HEK293 (cell line): ENCODE data around the gene WRAP73.

Experiments
- CTCF ChIA-PET: fragments of 350-600 bp; formaldehyde crosslinking; extraction: SDS; loops from one replicate; lab custom pipeline; 2021; ENCODE audit warnings: antibody characterized with exemption; lab: Yijun Ruan, JAX
- POLR2A ChIA-PET: fragments of 300-600 bp; formaldehyde crosslinking; extraction: SDS; loops from one replicate; lab custom pipeline; 2020; ENCODE audit warnings: antibody characterized with exemption, inconsistent platforms; lab: Yijun Ruan, JAX
- H3K27ac ChIP-seq: fragments of 200-500 bp; sonication (Bioruptor generic); 2 replicates; pipeline ENCODE4 v1.5.1; 2014; ENCODE audit warnings: low read depth, low read length, control low read depth, inconsistent platforms; ENCODE audit errors: extremely low read depth
- H3K36me3 ChIP-seq, 2 experiments: fragments of 200-500 bp in 1 of 2; sonication (Bioruptor generic) in 1 of 2; 1 replicate in 1 of 2; 2 replicates in 1 of 2; pipeline ENCODE4 v1.5.1; 2014 to 2017; ENCODE audit warnings: inconsistent platforms in 2 of 2, low read length in 2 of 2; ENCODE audit not compliant: control insufficient read depth in 2 of 2, insufficient read depth in 1 of 2
- H3K4me1 ChIP-seq: fragments of 200-500 bp; sonication (Bioruptor generic); 2 replicates; pipeline ENCODE4 v1.5.1; 2014; ENCODE audit warnings: mild to moderate bottlenecking, low read length, inconsistent platforms; ENCODE audit not compliant: control insufficient read depth, insufficient read depth
- H3K4me3 ChIP-seq: 2 replicates; pipeline ENCODE4 v1.5.1; 2011; ENCODE audit warnings: low read depth, mild to moderate bottlenecking, control low read depth, low read length, moderate library complexity
- H3K9me3 ChIP-seq: fragments of 200-500 bp; sonication (Bioruptor generic); 2 replicates; pipeline ENCODE4 v1.5.1; 2014; ENCODE audit warnings: low read depth, low read length, inconsistent platforms; ENCODE audit not compliant: control insufficient read depth, insufficient read depth
- EGR2 ChIP-seq: fragments of 450-650 bp; formaldehyde crosslinking; IDR thresholded peaks from 2 replicates; pipeline ENCODE4 v1.5.1; 2016; ENCODE audit warnings: low read depth, missing biosample characterization, missing genetic modification characterization
- MEIS1 ChIP-seq: sonication (generic); formaldehyde crosslinking; IDR thresholded peaks from 2 replicates; pipeline ENCODE4 v1.8.1; 2022; ENCODE audit warnings: missing genetic modification reagents, mild to moderate bottlenecking, borderline replicate concordance
- SCRT2 ChIP-seq: fragments of 450-650 bp; formaldehyde crosslinking; IDR thresholded peaks from 2 replicates; pipeline ENCODE4 v1.5.1; 2016; ENCODE audit warnings: missing biosample characterization, missing genetic modification characterization
- ZFHX2 ChIP-seq: fragments of 450-650 bp; formaldehyde crosslinking; conservative IDR thresholded peaks from 2 replicates; pipeline ENCODE4 v1.5.1; 2016; ENCODE audit warnings: missing biosample characterization, missing genetic modification characterization
- ZNF132 ChIP-seq: fragments of 450-650 bp; formaldehyde crosslinking; IDR thresholded peaks from 2 replicates; pipeline ENCODE4 v1.5.1; 2017; ENCODE audit warnings: missing biosample characterization, missing genetic modification characterization, borderline replicate concordance
- ZNF211 ChIP-seq: fragments of 450-650 bp; formaldehyde crosslinking; IDR thresholded peaks from 2 replicates; pipeline ENCODE4 v1.5.1; 2016; ENCODE audit warnings: low read depth, missing biosample characterization, missing genetic modification characterization
- ZNF366 ChIP-seq: fragments of 450-650 bp; formaldehyde crosslinking; conservative IDR thresholded peaks from 2 replicates; pipeline ENCODE4 v1.5.1; 2016; ENCODE audit warnings: missing biosample characterization, missing genetic modification characterization
- ZNF558 ChIP-seq: fragments of 450-650 bp; formaldehyde crosslinking; IDR thresholded peaks from 2 replicates; pipeline ENCODE4 v1.5.1; 2016; ENCODE audit warnings: missing biosample characterization, missing genetic modification characterization
- ZNF560 ChIP-seq: fragments of 450-650 bp; formaldehyde crosslinking; IDR thresholded peaks from 2 replicates; pipeline ENCODE4 v1.5.1; 2017; ENCODE audit warnings: missing biosample characterization, missing genetic modification characterization, borderline replicate concordance
- ZNF677 ChIP-seq: fragments of 450-650 bp; IDR thresholded peaks from 2 replicates; pipeline ENCODE4 v1.5.0; 2018; ENCODE audit warnings: missing biosample characterization, mild to moderate bottlenecking, missing genetic modification characterization, moderate library complexity
- ZNF792 ChIP-seq: fragments of 450-650 bp; formaldehyde crosslinking; IDR thresholded peaks from 2 replicates; pipeline ENCODE4 v1.5.1; 2016; ENCODE audit warnings: missing biosample characterization, missing genetic modification characterization
- ZNF830 ChIP-seq: fragments of 450-650 bp; IDR thresholded peaks from 2 replicates; pipeline ENCODE4 v1.5.0; 2018; ENCODE audit warnings: missing biosample characterization, missing genetic modification characterization, low read depth, mild to moderate bottlenecking, moderate library complexity
- TF ChIP-seq, protein P1 (sequence below): fragments of 450-650 bp; formaldehyde crosslinking; IDR thresholded peaks from 2 replicates; pipeline ENCODE4 v1.5.1; 2016; ENCODE audit warnings: missing biosample characterization, missing genetic modification characterization, low read depth
- TF ChIP-seq, protein P2 (sequence below): fragments of 450-650 bp; formaldehyde crosslinking; IDR thresholded peaks from 2 replicates; pipeline ENCODE4 v1.5.1; 2016; ENCODE audit warnings: missing biosample characterization, missing genetic modification characterization
- TF ChIP-seq, protein P3 (sequence below): fragments of 450-650 bp; formaldehyde crosslinking; conservative IDR thresholded peaks from 2 replicates; pipeline ENCODE4 v1.5.1; 2016; ENCODE audit warnings: low read depth, missing biosample characterization, missing genetic modification characterization

The WRAP73 gene

DNA sequence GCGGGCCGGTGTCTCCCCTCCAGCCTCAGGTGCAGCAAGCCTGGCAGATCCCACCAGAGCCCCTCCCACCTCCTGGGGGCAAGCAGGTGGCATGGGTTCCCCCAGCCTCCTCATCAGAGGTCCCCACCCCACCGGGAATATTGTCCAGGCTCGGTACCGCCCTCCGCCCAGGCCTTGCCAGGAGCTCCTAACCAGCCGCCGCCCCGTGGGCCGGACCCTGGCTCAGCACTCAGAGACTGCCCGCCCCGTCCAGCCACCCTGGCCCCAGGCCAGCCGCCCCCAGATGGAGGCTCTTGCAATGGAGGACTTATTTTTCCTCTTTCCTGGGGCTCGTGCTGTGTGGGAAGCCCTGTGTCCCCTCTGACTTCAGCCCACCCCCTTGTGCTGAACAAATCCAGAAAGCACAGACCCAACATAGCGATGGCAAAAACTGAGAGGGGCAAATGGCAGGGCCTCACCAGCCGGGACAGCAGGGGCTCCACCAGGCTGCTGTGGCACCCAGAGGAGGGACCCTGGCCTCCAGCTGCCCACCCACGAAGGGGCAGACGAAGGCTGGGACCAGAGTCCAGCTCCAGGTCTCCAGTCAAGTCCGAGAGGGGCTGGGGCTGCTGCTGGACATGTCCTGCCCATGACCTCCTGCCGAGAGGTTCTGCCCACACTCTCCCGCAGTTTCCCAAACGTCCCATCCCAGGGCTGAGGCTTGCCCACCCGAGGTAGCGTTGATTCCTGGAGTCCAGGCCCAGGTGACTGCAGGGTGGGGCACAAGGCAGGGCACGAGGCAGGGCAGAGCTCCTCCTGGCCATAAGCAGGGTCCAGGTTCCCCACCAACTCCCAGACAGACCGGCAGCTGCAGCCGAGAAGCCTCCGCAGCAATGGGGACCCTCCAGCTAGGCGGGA, 46.1 kb downstream of the WRAP73 start:
- ChIA-PET CTCF (interaction anchor here (1.2 kb wide), 1 partner anchor 12 kb away, joined by 3 read pairs; no protein-coding TSS in a partner anchor), POLR2A (no interaction called here)
- no peaks in the 10 kb centered on the region for H3K4me1 ChIP-seq
- no peak overlapping the region for H3K4me3 ChIP-seq
- no peaks in the 10 kb centered on the region for H3K9me3 ChIP-seq
- no peak for TF ChIP-seq ZNF558 (tag by site-specific recombination)
- no peak for TF ChIP-seq ZNF366 (tag by site-specific recombination)
- no peak for TF ChIP-seq SCRT2 (tag by site-specific recombination)
- no peak for TF ChIP-seq ZNF132
- TF ChIP-seq, protein P1, sequence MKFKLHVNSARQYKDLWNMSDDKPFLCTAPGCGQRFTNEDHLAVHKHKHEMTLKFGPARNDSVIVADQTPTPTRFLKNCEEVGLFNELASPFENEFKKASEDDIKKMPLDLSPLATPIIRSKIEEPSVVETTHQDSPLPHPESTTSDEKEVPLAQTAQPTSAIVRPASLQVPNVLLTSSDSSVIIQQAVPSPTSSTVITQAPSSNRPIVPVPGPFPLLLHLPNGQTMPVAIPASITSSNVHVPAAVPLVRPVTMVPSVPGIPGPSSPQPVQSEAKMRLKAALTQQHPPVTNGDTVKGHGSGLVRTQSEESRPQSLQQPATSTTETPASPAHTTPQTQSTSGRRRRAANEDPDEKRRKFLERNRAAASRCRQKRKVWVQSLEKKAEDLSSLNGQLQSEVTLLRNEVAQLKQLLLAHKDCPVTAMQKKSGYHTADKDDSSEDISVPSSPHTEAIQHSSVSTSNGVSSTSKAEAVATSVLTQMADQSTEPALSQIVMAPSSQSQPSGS (tag by site-specific recombination), result no peak
- peak; percentile 24; the same call in 1 of the 2 replicates for TF ChIP-seq ZFHX2
- TF ChIP-seq ZNF792 (tag by site-specific recombination), result no peak
- TF ChIP-seq ZNF560 (tag by site-specific recombination), result no peak
- TF ChIP-seq, protein P2, sequence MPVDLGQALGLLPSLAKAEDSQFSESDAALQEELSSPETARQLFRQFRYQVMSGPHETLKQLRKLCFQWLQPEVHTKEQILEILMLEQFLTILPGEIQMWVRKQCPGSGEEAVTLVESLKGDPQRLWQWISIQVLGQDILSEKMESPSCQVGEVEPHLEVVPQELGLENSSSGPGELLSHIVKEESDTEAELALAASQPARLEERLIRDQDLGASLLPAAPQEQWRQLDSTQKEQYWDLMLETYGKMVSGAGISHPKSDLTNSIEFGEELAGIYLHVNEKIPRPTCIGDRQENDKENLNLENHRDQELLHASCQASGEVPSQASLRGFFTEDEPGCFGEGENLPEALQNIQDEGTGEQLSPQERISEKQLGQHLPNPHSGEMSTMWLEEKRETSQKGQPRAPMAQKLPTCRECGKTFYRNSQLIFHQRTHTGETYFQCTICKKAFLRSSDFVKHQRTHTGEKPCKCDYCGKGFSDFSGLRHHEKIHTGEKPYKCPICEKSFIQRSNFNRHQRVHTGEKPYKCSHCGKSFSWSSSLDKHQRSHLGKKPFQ (tag by site-specific recombination), result no peak
- TF ChIP-seq ZNF211 (tag by site-specific recombination), result no peak
- 0 out of 2 replicates have a peak, but pooled peaks have one; percentile 29 for TF ChIP-seq EGR2
- no peak overlapping the region for H3K27ac ChIP-seq
- no peaks in the 10 kb centered on the region for H3K36me3 ChIP-seq

DNA sequence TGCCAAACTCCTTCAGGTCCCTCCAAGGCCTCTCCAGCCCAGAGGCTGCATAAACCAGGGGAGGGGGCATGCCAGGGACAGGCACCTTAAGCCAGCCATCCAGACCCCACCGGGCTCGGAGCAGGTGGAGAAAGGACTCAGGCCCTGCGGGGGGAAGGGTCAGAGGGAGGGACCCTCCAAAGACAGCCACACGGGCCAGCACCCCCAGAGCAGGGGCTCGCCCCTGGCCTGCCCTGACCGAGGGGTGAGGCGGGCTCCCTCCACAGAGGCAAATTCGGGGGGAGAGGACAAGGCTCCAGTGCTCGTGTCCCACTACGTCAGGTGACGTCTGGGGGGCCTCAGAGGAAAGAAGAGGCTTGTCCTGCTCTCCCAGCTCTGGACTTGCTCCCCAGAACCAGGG, 46.7 kb downstream of the WRAP73 start:
- no peaks in the 10 kb centered on the region for H3K36me3 ChIP-seq
- no peak overlapping the region for H3K27ac ChIP-seq
- H3K9me3 ChIP-seq, result no peaks in the 10 kb centered on the region
- ChIA-PET CTCF (no interaction called here), POLR2A (no interaction called here)
- TF ChIP-seq, protein P3, sequence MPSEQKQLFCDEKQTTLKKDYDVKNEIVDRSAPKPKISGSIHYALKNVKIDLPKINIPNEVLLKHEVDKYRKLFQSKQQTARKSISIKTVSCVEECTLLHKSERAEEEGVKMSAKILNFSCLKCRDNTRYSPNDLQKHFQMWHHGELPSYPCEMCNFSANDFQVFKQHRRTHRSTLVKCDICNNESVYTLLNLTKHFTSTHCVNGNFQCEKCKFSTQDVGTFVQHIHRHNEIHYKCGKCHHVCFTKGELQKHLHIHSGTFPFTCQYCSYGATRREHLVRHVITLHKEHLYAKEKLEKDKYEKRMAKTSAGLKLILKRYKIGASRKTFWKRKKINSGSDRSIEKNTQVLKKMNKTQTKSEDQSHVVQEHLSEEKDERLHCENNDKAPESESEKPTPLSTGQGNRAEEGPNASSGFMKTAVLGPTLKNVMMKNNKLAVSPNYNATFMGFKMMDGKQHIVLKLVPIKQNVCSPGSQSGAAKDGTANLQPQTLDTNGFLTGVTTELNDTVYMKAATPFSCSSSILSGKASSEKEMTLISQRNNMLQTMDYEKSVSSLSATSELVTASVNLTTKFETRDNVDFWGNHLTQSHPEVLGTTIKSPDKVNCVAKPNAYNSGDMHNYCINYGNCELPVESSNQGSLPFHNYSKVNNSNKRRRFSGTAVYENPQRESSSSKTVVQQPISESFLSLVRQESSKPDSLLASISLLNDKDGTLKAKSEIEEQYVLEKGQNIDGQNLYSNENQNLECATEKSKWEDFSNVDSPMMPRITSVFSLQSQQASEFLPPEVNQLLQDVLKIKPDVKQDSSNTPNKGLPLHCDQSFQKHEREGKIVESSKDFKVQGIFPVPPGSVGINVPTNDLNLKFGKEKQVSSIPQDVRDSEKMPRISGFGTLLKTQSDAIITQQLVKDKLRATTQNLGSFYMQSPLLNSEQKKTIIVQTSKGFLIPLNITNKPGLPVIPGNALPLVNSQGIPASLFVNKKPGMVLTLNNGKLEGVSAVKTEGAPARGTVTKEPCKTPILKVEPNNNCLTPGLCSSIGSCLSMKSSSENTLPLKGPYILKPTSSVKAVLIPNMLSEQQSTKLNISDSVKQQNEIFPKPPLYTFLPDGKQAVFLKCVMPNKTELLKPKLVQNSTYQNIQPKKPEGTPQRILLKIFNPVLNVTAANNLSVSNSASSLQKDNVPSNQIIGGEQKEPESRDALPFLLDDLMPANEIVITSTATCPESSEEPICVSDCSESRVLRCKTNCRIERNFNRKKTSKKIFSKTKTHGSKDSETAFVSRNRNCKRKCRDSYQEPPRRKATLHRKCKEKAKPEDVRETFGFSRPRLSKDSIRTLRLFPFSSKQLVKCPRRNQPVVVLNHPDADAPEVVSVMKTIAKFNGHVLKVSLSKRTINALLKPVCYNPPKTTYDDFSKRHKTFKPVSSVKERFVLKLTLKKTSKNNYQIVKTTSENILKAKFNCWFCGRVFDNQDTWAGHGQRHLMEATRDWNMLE, result no peak
- TF ChIP-seq MEIS1 (CRISPR knock-in tag) (no peak), ZNF677 (tag by site-specific recombination) (no peak), ZNF830 (tag by site-specific recombination) (no peak)
- no peaks in the 10 kb centered on the region for H3K4me1 ChIP-seq
- H3K4me3 ChIP-seq, result no peak overlapping the region
